C4-2B (cell line): ENCODE results near the gene YPEL4.
A peak's percentile ranks its signal among the peaks of the same experiment; 100 is the strongest.
"Not testable (repeated sequence)": the region's sequence is repeated elsewhere in the genome, so short reads cannot be mapped to it uniquely, and the experiment has no call there.

Experiments
- H3K27ac ChIP-seq: fragments of 450-650 bp; 2 replicates; pipeline ENCODE4 v1.5.1; 2017
- CTCF ChIP-seq: fragments of 450-650 bp; conservative IDR thresholded peaks from 2 replicates; pipeline ENCODE4 v1.5.1; 2017; ENCODE audit warnings: mild to moderate bottlenecking
- ZFX ChIP-seq: fragments of 450-650 bp; IDR thresholded peaks from 2 replicates; pipeline ENCODE4 v1.6.1; 2017

YPEL4 gene

GRCh38 chr11:57658023-57658361, 8.3 kb upstream of the YPEL4 start:
- no peak for TF ChIP-seq CTCF
- no peak for TF ChIP-seq ZFX
- peak overlapping the region; percentile 61 for H3K27ac ChIP-seq

GRCh38 chr11:57657194-57658022, 7.7 kb upstream of the YPEL4 start, which contains the start of gene CLP1:
TSS of gene CLP1 (plus strand) at chr11:57657762. CDS start at chr11:57659477, 1,715 bp downstream.
- TF ChIP-seq ZFX = no peak
- no peak for TF ChIP-seq CTCF
- peak within 1 kb of the TSS; percentile 61 for H3K27ac ChIP-seq

DNA sequence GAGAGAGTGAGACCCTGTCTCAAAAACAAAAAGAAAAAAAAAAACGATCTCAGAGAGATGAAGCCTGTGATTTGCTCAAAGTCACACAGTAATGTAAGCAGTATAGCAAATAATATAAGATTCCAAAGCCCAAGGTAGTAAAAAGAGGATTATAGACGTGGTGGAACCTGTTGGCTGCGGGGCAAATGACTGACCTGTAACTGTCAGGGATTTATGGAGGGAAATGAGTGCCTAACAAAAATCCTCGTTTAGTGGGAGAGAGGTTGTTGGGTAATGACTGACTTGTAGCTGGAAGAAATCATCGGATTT, 7.1 kb upstream of the YPEL4 start:
- TF ChIP-seq ZFX (no peak), CTCF (no peak)

GRCh38 chr11:57653163-57653562, 3.5 kb upstream of the YPEL4 start:
- TF ChIP-seq CTCF (no peak), ZFX (no peak)
- no peak overlapping the region for H3K27ac ChIP-seq

More for the DNA sequence above, 7.1 kb upstream of the YPEL4 start:
- peak overlapping the region; percentile 61 for H3K27ac ChIP-seq

- no peak overlapping the region for H3K27ac ChIP-seq
- TF ChIP-seq CTCF (no peak), ZFX (no peak)
Measured at GRCh38 chr11:57652662-57653061, 3.0 kb upstream of the YPEL4 start.

DNA sequence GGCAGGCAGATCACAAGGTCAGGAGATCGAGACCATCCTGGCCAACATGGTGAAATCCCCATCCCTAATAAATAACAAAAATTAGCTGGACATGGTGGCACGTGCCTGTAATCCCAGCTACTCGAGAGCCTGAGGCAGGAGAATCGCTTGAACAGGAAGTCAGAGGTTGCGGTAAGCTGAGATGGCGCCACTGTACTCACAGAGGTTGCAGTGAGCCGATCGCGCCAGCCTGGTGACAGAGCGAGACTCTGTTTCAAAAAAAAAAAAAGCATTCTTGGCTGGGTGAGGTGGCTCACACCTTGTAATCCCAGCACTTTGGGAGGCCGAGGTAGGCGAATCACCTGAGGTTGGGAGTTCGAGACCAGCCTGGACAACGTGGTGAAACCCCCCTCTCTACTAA, 2.5 kb upstream of the YPEL4 start:
- not testable (repeated sequence) for H3K27ac ChIP-seq

DNA sequence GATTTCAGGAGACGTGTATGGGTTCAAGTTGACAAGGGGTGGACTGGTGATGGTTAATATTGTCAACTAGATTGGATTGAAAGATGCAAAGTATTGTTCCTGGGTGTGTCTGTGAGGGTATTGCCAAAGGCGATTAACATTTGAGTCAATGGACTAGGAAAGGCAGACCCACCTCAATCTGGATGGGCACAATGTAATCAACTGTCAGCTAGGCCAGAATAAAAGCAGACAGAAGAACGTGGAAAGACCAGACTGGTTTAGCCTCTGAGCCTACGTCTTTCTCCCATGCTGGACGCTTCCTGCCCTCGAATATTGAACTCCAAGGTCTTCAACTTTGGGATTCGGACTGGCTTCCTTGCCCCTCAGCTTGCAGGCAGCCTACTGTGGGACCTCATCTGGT, 1.7 kb upstream of the YPEL4 start:
- H3K27ac ChIP-seq = no peak overlapping the region
- TF ChIP-seq ZFX = no peak
- TF ChIP-seq CTCF = no peak

- TF ChIP-seq ZFX (no peak), CTCF (no peak)
- H3K27ac ChIP-seq = no peak overlapping the region
Measured at GRCh38 chr11:57650739-57651090, 1.0 kb upstream of the YPEL4 start.
